Glutamatergic neuron (in vitro differentiated cells): ENCODE data around the gene RAB40C. TPM values are rescaled to one million over a fixed set of nuclear protein-coding genes. Genes with fewer than 3 reads are reported as not detected.

Experiments
- DNase-seq: peaks from one replicate; pipeline ENCODE4 v3.0.0; 2022
- H3K27ac Mint-ChIP-seq: one replicate; pipeline ENCODE4 v1.8.0; 2020; ENCODE audit warnings: mild to moderate bottlenecking, mixed read lengths, inconsistent platforms; ENCODE audit not compliant: unreplicated experiment
- H3K27me3 Mint-ChIP-seq: one replicate; pipeline ENCODE4 v1.8.0; 2020; ENCODE audit warnings: mild to moderate bottlenecking, moderate library complexity, mixed read lengths, inconsistent platforms; ENCODE audit not compliant: unreplicated experiment
- H3K36me3 Mint-ChIP-seq: one replicate; pipeline ENCODE4 v1.8.0; 2020; ENCODE audit warnings: mild to moderate bottlenecking, mixed read lengths, inconsistent platforms; ENCODE audit not compliant: unreplicated experiment
- H3K4me1 Mint-ChIP-seq: one replicate; pipeline ENCODE4 v1.8.0; 2020; ENCODE audit warnings: mild to moderate bottlenecking, low read depth, mixed read lengths, inconsistent platforms; ENCODE audit not compliant: unreplicated experiment
- H3K4me3 Mint-ChIP-seq: one replicate; pipeline ENCODE4 v1.8.0; 2020; ENCODE audit warnings: mild to moderate bottlenecking, mixed read lengths, inconsistent platforms; ENCODE audit not compliant: unreplicated experiment
- H3K9me3 Mint-ChIP-seq: one replicate; pipeline ENCODE4 v1.8.0; 2020; ENCODE audit warnings: mild to moderate bottlenecking, moderate library complexity, mixed read lengths, inconsistent platforms; ENCODE audit not compliant: unreplicated experiment
- CTCF ChIP-seq: fragments of 200-600 bp; sonication (generic); IDR thresholded peaks from one replicate; pipeline ENCODE4 v1.5.0; 2021; ENCODE audit not compliant: partially characterized antibody, unreplicated experiment
- total RNA-seq: library from RNA; stranded (reverse); fragmentation: NEBNext Ultra II Directional; extraction: Animal tissue kit (Norgen Biotek cat#: 25700); gene quantifications from one replicate; pipeline ENCODE4 v1.2.1, GENCODE V29; 2021; ENCODE audit not compliant: unreplicated experiment

Gene RAB40C
- total RNA-seq, 1 donor from 2014 or later = 48.3 TPM

- Mint-ChIP-seq H3K27me3 (no peaks in the 10 kb centered on the region), H3K27ac (no peak overlapping the region), H3K36me3 (no peaks in the 10 kb centered on the region), H3K4me3 (no peak overlapping the region), H3K9me3 (no peaks in the 10 kb centered on the region), H3K4me1 (no peaks in the 10 kb centered on the region)
- DNase-seq = no peak
- TF ChIP-seq CTCF = no peak
Observed at GRCh38 chr16:556474-557173, 33.2 kb upstream of the RAB40C start.

GRCh38 chr16:557463-558297 lies 32.2 kb upstream of the RAB40C start:
- Mint-ChIP-seq H3K9me3 (peaks cover 4% of the 10 kb centered on the region), H3K27ac (no peak overlapping the region), H3K27me3 (peaks cover 5% of the 10 kb centered on the region), H3K36me3 (no peaks in the 10 kb centered on the region), H3K4me1 (peaks cover 5% of the 10 kb centered on the region), H3K4me3 (no peak overlapping the region)
- TF ChIP-seq CTCF = no peak
- no peak for DNase-seq

DNA sequence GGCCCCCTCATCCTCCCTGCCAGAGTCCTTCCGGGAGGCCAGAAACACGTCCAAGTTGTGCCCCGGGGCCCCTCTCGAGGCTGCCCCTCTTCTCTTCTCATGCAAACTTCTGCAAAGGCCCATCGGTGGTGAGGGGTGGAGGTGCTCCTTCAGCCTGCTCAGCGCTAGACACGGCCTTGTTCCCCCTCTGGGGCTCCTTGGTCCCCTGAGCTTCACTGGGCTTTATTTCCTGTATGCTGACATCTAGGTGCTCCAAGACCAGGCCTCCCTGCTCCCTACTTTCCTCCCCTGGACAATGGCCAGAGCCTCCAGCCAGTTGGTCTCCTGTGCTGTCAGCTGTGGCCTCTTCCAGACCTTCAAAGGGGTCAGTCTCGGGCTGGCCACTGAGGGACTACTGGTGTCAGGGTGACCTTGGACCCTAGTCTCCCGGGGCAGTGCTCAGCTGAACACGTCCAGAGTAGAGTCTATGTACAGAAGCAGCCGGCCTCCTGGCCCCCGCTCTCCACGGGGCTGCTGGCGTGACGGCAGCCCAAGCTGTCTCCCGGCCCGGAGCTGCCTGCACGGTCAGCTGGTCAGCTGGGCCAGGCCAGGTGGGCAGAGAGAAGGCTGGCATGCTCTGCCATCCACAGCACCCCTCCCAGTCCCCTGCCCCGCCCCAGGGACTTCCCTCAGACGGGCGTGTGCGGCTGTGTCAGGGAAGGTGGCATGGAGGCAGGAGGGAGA lies 31.4 kb upstream of the RAB40C start:
- Mint-ChIP-seq H3K27ac (no peak overlapping the region), H3K36me3 (no peaks in the 10 kb centered on the region), H3K27me3 (peaks cover 6% of the 10 kb centered on the region), H3K9me3 (peaks cover 6% of the 10 kb centered on the region), H3K4me3 (no peak overlapping the region), H3K4me1 (peaks cover 5% of the 10 kb centered on the region)
- DNase-seq = no peak
- TF ChIP-seq CTCF = no peak

DNA sequence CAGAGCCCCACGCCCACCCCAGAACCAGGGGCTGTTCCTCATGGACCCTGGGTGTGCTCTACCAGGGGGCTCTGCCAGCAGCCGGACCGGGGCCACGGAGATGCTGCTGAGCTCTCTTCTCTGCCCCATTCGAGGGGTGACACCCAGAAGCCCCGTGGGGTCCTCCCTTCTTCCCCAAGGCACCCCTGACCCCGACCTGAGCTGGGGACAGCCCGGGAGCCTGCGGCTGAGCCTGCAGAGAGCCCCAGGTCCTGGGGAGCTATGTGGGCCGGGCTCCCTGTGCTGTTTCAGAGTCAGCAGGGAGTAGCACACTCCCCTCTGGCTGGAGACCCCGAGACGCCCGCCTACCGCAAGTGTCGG lies 30.9 kb upstream of the RAB40C start:
- Mint-ChIP-seq H3K9me3 (peaks cover 6% of the 10 kb centered on the region), H3K4me3 (no peak overlapping the region), H3K27me3 (peaks cover 6% of the 10 kb centered on the region), H3K27ac (no peak overlapping the region), H3K4me1 (peaks cover 5% of the 10 kb centered on the region), H3K36me3 (no peaks in the 10 kb centered on the region)
- no peak for TF ChIP-seq CTCF
- no peak for DNase-seq
